ENCODE measurements around the gene MTG1. TPM values are rescaled to one million over a fixed set of nuclear protein-coding genes. Genes with fewer than 3 reads are reported as not detected.
"Not testable (repeated sequence)": the region's sequence is repeated elsewhere in the genome, so short reads cannot be mapped to it uniquely, and the experiment has no call there.

Gene MTG1
- total RNA-seq, 1 donor from 2014 or later, result 33.0 TPM

DNA sequence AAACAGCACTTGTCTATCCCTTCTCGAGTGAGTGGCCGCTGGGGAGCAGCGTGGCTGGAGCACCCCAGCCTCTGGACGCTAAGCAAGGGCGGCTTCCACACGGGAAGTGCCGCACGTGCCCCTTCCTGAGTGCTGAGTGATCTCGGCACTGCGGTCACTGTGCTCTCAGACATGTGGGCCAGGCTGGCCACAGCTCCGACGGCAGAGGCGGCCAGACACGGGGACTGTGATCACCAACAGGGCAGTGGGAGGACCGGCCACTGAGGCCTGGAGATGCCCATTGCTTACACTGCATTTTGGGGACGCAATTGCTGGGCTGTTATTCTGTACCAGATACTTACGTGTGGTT lies 27.9 kb upstream of the MTG1 start:
- TF ChIP-seq, protein P1, sequence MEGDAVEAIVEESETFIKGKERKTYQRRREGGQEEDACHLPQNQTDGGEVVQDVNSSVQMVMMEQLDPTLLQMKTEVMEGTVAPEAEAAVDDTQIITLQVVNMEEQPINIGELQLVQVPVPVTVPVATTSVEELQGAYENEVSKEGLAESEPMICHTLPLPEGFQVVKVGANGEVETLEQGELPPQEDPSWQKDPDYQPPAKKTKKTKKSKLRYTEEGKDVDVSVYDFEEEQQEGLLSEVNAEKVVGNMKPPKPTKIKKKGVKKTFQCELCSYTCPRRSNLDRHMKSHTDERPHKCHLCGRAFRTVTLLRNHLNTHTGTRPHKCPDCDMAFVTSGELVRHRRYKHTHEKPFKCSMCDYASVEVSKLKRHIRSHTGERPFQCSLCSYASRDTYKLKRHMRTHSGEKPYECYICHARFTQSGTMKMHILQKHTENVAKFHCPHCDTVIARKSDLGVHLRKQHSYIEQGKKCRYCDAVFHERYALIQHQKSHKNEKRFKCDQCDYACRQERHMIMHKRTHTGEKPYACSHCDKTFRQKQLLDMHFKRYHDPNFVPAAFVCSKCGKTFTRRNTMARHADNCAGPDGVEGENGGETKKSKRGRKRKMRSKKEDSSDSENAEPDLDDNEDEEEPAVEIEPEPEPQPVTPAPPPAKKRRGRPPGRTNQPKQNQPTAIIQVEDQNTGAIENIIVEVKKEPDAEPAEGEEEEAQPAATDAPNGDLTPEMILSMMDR (IDR thresholded peaks at IDR 0.05), result no peak
- peaks cover 74% of the 10 kb centered on the region for H3K36me3 ChIP-seq
- intact Hi-C loops (cut with DNase I), result no loop called here
- H3K4me1 ChIP-seq, result no peaks in the 10 kb centered on the region
- no peak overlapping the region for H3K4me3 ChIP-seq
- ATAC-seq (no peak), DNase-seq (no peak)
- no peaks in the 10 kb centered on the region for H3K9me3 ChIP-seq
- H3K27ac ChIP-seq, result no peak overlapping the region
- H3K27me3 ChIP-seq, result no peaks in the 10 kb centered on the region

- Histone ChIP-seq H3K27ac (no peak overlapping the region), H3K9me3 (no peaks in the 10 kb centered on the region), H3K4me3 (no peak overlapping the region), H3K36me3 (peaks cover 74% of the 10 kb centered on the region), H3K27me3 (no peaks in the 10 kb centered on the region), H3K4me1 (no peaks in the 10 kb centered on the region)
- TF ChIP-seq, protein P1 (IDR thresholded peaks at IDR 0.05), result no peak
- intact Hi-C loops (cut with DNase I), result no loop called here
- DNase-seq (no peak), ATAC-seq (no peak)
Observed at GRCh38 chr10:133366751-133367150, 27.2 kb upstream of the MTG1 start.

GRCh38 chr10:133367461-133367860 lies 26.5 kb upstream of the MTG1 start:
- peaks cover 69% of the 10 kb centered on the region for H3K36me3 ChIP-seq
- H3K27me3 ChIP-seq; intact Hi-C loops (cut with DNase I); H3K27ac ChIP-seq; H3K4me1 ChIP-seq; H3K9me3 ChIP-seq; H3K4me3 ChIP-seq; DNase-seq; ATAC-seq: not testable (repeated sequence)

DNA sequence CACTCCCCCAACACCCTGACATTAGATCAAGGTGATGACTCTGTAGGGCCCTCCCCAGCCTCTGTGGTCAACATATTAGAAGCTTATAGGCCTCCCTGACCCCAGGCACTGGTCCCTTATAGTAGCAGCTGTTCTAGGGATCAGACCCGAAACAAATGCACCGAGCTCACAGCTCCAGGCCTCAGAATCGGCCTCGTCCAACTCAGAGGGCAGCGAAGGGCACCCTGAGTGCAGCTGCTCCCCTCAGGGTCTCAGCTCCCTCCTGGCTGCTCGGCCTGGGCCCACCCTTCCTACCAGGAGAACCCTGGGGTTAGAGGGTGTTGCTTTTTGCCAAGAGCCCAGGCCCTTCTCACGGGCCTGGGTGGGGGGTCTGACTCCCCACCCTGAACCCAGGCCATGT lies 25.8 kb upstream of the MTG1 start:
- Histone ChIP-seq H3K4me3 (no peak overlapping the region), H3K4me1 (peaks cover 3% of the 10 kb centered on the region), H3K27ac (no peak overlapping the region), H3K27me3 (no peaks in the 10 kb centered on the region), H3K9me3 (no peaks in the 10 kb centered on the region), H3K36me3 (peaks cover 66% of the 10 kb centered on the region)
- ATAC-seq, result no peak
- intact Hi-C loops (cut with DNase I), result no loop called here
- TF ChIP-seq, protein P1 (IDR thresholded peaks at IDR 0.05), result no peak
- no peak for DNase-seq

DNA sequence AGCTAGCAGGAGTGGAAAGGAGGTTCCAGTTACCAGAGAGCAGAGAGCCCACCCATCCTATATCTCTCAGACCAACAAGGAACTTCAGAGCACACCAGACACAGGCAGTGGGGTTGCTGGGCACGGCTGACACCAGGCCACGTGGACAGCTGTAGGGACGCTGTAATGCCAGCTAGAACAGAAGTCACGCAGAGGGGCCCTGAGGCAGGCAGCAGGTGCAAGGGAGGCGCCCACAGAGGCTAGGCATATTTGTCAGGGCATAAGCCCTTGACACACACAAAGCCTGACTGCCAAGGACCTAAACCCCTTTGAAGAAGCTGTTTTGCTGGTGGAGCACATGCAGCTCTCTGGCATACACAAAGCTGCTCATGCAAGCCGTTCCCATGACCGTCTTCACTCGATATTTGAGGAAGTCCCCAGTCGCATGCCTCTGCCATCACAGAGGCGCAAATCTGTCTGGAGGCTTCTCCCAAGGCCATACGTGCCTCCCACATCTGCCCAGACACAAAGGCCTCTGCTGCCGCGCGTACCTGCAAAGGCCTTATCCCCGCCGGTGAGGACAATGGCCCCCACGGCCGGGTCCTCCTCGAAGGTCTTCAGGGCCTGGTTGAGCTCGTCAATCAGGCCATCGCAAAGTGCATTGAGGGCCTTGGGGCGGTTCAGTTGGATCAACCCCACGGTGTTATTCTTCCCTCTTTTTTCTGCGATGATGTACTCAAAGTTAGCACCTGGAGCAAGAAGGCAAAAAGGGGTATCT lies 23.7 kb upstream of the MTG1 start:
- intact Hi-C loops (cut with DNase I), result no loop called here

DNA sequence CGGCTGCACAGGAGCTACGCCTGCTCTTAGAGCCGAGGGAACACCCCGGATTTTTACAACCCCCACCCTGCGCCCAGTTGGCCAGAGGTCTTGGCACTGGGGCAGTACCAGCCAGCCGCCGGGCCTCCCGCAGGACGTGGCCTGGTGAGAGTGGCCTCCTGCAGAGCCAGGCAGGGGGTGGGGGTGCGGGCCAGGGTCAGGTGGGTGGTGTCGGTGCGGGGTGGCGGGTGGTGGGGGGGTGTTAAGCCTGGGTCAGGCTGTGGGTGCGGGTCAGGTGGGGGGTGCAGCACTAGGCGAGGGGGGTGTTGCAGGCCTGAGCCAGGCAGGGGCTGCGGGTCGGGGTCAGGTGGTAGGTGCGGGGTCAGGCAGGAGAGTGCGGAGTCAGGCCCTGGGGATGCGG lies 21.4 kb upstream of the MTG1 start:
- Histone ChIP-seq H3K4me3 (peak overlapping the region; percentile 72), H3K4me1 (peaks cover 12% of the 10 kb centered on the region), H3K27ac (no peak overlapping the region), H3K36me3 (peaks cover 31% of the 10 kb centered on the region), H3K9me3 (no peaks in the 10 kb centered on the region), H3K27me3 (no peaks in the 10 kb centered on the region)
- TF ChIP-seq, protein P1 (IDR thresholded peaks at IDR 0.05), result no peak
- intact Hi-C loops (cut with DNase I), result no loop called here
- ATAC-seq (no peak), DNase-seq (no peak)

More for the DNA sequence above, 23.7 kb upstream of the MTG1 start:
- no peaks in the 10 kb centered on the region for H3K9me3 ChIP-seq
- H3K27me3 ChIP-seq, result no peaks in the 10 kb centered on the region
- H3K36me3 ChIP-seq, result peaks cover 50% of the 10 kb centered on the region
- H3K27ac ChIP-seq, result no peak overlapping the region
- TF ChIP-seq, protein P1 (IDR thresholded peaks at IDR 0.05), result no peak
- no peak overlapping the region for H3K4me3 ChIP-seq
- H3K4me1 ChIP-seq, result peaks cover 11% of the 10 kb centered on the region
- DNase-seq (no peak), ATAC-seq (no peak)
